ENCODE results near the gene EXOSC10.

DNA sequence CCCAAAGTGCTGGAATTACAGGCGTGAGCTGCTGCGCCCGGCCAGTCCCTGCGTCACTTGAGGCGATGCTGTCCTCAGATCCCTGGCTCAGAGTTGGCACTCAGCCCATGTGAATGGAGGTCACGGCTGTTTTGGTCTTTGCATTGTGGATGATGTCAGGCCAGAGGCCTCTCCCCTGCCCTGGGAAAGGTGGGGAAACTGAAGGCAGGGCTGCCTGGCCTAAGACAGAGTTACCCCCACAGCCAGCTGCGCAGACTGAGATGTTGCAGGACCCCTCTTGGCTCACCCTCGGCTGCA lies 53.5 kb downstream of the EXOSC10 start:
- TF ChIP-seq CREB1 (IDR thresholded peaks at IDR 0.05; ENCODE audit: low read depth) (no peak), REST (IDR thresholded peaks at IDR 0.05; ENCODE audit: low read depth) (no peak), EGR1 (IDR thresholded peaks at IDR 0.05) (no peak), YY1 (IDR thresholded peaks at IDR 0.05; ENCODE audit: low read depth) (no peak), ZBTB7A (IDR thresholded peaks at IDR 0.05; ENCODE audit: low read depth) (no peak), MAX (IDR thresholded peaks at IDR 0.05) (no peak), CEBPB (IDR thresholded peaks at IDR 0.05) (no peak), EP300 (IDR thresholded peaks at IDR 0.05; ENCODE audit: borderline replicate concordance) (no peak)
- TF ChIP-seq, protein P1, sequence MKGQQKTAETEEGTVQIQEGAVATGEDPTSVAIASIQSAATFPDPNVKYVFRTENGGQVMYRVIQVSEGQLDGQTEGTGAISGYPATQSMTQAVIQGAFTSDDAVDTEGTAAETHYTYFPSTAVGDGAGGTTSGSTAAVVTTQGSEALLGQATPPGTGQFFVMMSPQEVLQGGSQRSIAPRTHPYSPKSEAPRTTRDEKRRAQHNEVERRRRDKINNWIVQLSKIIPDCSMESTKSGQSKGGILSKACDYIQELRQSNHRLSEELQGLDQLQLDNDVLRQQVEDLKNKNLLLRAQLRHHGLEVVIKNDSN (IDR thresholded peaks at IDR 0.05) = no peak
